ENCODE results near the gene ATP6V1G1.

ATP6V1G1 gene

DNA sequence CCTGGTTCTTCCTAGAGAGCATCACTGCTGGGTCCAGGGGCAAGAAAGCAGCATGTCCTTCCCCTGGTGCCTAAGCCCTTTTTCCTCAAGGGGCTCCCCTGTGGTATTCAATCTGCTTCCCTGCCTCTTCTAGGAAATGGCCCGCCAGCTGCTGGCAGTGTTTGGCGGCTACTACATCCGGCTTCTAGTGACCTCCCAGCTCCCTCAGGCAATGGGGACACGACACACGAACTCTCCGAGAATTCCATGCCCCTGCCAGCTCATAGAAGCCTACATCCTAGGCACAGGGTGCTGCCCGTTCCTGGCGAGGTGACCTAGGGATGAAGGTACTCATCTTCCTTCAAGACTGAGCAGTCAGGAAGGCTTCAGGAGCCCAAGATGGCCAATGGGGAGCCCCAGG lies 55.4 kb downstream of the ATP6V1G1 start:
- TF ChIP-seq POLR2AphosphoS5 (IDR thresholded peaks at IDR 0.05; ENCODE audit: low read depth, low read length) = no peak

DNA sequence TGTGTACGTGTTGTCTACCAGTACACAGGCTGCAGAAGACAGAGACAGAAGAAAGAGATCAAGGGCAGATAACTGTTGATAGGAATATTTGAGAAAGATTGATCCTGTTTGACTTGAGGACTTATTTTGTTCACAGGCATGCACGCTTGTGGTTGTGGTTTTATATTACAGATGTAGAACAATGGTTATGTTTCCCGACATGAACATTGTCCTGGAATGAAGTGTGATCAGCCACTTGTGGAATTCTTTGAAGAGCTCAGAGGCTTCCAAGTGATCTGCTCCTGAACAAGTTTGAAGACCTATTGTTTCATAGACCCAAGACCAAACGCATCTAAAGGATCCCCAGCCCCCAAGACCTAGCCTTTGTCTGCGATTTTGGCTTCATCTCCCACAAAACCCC lies 56.3 kb downstream of the ATP6V1G1 start:
- TF ChIP-seq SIN3A (IDR thresholded peaks at IDR 0.05; ENCODE audit: borderline replicate concordance, insufficient read depth, low read length) = no peak
- TF ChIP-seq, protein P1, sequence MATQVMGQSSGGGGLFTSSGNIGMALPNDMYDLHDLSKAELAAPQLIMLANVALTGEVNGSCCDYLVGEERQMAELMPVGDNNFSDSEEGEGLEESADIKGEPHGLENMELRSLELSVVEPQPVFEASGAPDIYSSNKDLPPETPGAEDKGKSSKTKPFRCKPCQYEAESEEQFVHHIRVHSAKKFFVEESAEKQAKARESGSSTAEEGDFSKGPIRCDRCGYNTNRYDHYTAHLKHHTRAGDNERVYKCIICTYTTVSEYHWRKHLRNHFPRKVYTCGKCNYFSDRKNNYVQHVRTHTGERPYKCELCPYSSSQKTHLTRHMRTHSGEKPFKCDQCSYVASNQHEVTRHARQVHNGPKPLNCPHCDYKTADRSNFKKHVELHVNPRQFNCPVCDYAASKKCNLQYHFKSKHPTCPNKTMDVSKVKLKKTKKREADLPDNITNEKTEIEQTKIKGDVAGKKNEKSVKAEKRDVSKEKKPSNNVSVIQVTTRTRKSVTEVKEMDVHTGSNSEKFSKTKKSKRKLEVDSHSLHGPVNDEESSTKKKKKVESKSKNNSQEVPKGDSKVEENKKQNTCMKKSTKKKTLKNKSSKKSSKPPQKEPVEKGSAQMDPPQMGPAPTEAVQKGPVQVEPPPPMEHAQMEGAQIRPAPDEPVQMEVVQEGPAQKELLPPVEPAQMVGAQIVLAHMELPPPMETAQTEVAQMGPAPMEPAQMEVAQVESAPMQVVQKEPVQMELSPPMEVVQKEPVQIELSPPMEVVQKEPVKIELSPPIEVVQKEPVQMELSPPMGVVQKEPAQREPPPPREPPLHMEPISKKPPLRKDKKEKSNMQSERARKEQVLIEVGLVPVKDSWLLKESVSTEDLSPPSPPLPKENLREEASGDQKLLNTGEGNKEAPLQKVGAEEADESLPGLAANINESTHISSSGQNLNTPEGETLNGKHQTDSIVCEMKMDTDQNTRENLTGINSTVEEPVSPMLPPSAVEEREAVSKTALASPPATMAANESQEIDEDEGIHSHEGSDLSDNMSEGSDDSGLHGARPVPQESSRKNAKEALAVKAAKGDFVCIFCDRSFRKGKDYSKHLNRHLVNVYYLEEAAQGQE (IDR thresholded peaks at IDR 0.05; ENCODE audit: insufficient read depth in 1 of 2, low read depth in 2 of 2, low read length in 2 of 2) = no peak
- TF ChIP-seq POLR2AphosphoS5 (IDR thresholded peaks at IDR 0.05; ENCODE audit: low read depth, low read length) = no peak
- no peak for TF ChIP-seq TAF1 (IDR thresholded peaks at IDR 0.05; ENCODE audit: borderline replicate concordance, insufficient read depth, low read length)
- TF ChIP-seq FOXP2 (optimal IDR thresholded peaks at IDR 0.05; ENCODE audit: borderline replicate concordance, extremely low read depth, extremely low read length, insufficient read depth) = no peak
